SH-SY5Y (cell line): ENCODE measurements around the gene AQP9.

Experiments used
- GATA2 ChIP-seq: IDR thresholded peaks from 2 replicates; pipeline ENCODE4 v1.6.1; 2011; ENCODE audit warnings: mild to moderate bottlenecking, low read depth, low read length
- GATA3 ChIP-seq: IDR thresholded peaks from 2 replicates; pipeline ENCODE4 v1.6.1; 2011; ENCODE audit warnings: low read depth, mild to moderate bottlenecking, low read length, moderate library complexity

Gene AQP9

DNA sequence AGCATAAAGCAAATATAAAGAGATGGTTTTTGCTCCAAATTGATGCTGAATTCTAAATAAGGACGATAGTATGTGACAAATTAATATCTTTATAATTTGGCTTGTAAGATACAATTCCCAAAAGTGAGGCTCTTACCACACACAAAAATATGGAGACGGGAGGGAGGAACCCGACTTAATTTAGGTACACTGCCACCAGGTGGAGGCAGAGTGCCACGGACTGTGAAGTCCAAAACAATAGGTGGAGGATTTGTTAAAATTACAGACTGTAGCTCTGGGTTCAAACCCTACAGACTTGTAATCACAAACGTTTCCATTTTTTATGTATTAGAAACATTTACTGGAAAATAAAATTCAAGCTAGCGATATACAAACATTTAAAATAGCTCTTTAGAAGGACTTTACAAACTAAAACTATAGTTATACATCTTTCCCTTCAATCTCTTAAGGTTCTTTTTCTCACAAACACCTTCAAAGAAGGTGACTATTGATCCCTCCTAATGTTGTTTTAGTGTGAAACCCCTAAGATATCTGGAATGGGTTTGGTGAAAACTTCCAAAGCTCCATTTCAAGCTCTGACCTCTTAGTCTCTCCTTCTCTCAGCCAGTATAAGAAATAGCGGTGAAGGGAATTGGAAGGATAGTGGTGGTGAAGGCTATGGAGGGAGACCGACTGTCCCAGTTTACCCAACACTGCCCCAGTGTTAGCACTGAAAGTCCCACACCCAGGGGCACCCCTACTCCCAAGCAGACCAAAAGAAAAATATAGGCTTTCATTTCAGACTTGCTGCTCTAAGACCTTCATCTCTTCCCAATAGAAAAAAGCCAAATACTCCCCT, 89.7 kb downstream of the AQP9 start:
- TF ChIP-seq GATA3 (no peak), GATA2 (no peak)

DNA sequence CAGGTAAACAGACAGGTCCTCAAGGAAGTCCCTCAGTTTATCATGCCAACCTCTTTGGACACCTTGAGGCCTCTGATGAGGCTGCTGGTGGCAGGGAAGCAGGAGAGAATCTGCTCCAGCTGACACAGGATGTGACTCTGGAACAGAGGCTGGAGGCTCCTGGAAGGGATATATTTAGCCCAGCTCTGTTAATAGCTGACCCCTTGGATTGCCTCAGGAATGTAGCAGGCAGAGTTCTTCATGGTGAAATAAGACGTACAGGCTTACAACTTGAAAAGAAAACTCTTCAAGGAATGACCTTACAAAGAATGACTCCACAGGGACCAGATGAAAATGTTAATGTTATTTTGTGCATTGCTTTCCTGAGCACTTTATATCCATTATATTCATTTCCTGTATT, 90.5 kb downstream of the AQP9 start:
- no peak for TF ChIP-seq GATA2
- TF ChIP-seq GATA3 = no peak

DNA sequence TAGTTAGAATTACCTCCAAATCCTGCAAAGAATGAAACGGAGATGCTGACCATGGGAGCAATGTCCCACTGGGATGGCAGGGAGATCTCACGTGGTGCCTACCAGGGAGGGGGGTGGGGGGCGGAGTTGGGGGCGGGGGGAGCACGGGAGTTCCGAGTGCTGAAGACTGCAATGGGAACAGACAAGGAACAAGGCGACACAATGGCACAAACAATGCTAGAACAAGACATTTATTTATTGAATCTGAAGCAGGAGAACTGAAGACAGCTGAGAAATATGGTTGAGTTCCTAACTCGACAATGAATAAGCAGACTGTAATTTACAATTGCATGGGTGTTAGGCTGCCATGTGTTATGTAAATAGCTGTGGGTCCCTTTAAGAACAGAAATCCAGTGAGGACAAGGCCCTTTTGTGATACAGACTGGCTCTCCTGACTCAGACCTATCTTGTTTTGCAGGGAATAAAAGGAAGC, 91.2 kb downstream of the AQP9 start:
- no peak for TF ChIP-seq GATA3
- TF ChIP-seq GATA2 = no peak

DNA sequence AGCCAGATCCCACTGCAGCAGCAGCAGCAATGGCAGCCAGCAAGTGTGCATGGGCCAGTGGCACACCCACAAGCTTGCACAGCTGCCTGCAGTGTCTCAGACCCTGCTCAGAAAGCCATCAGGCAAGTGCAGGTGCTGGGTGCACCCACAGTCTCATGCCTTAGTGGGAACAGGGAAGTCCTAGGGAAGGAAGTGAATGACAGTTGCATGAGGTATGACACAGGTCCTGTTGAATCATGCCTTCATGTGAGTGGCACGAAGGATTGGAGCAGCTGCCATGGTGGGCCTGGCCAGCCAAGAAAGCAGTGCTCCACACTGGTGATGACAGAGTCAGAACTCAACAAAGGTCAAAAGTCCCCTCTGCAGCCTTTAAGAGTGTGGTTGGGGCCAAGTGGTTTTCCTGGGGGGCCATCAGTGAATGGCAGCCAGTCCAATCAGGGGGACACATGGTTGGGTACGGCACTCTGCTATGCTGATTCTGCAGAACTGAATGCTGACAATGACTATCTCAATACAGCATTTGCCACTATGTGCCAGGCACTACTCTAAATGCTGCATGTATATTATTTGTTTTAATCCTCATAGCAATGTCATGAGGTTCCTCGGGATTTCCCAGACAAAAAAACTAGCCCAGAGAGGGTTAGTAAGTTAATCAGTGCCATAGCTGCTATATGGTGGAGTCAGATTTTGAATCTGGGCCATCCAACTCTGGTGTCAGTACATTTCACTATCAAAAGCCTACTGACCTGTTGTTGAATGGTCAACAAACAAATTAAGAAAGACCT, 94.3 kb downstream of the AQP9 start:
- no peak for TF ChIP-seq GATA3
- TF ChIP-seq GATA2 = no peak

DNA sequence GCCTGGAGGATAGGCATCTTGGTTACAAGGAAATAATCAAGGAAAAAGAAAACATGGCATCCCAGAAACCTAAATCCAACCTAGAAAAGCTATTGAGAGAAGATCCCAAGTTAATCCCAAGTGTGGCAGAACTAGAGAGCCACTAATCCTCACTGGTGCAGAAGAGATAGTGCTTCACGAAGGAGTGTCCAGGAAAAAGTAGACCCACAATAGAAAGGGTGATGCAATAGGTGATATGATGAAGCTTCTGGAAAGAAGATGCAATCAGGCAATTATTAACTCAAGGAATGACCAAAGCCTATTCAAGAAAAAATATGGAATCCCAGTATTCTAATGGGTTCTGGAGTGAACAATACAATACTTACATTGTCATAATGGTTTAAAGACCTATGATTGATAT, 95.2 kb downstream of the AQP9 start:
- TF ChIP-seq GATA2 (no peak), GATA3 (no peak)
